ENCODE measurements around the gene MSI2.

Gene MSI2

DNA sequence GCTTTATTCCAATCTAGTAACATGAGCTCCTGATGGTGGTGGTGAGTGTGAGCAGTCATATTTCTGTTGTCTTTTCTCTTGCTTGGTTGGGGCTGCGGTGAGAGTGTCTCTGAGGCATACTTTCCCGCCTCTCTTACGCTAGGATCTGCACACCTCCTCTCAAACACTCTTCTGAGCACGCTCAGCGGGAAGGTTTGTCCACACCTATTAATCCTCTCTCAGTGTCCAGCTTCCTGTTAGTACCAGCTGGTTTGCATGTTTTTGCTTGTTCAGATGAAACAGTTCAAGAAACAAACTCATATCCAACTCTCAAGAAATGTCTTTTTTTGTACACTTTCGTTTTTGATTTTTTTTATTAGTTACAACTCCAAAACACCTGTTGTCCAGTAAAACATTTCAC lies 399.2 kb downstream of the MSI2 start:
- no peak for DNase-seq

DNA sequence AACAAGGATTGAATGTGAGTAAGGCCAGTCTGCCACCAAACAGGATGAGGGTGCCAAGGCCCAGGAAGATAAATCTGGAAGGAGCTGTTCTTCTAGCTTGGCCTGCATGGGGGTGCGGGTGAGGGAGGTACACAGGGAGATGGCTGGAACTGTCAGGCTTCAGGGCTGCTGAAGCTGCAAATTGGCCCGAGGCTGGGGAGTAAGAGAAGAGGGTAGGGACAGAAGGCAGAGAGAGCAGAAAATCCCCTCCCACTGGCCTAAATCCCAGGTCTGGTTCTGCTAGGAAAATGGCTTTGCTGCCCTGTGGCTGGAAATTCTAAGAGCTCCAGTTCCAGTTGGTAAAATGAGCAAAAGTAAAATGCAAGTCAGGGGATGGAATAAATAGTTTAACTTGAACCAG lies 400.9 kb downstream of the MSI2 start:
- DNase-seq, result no peak

DNA sequence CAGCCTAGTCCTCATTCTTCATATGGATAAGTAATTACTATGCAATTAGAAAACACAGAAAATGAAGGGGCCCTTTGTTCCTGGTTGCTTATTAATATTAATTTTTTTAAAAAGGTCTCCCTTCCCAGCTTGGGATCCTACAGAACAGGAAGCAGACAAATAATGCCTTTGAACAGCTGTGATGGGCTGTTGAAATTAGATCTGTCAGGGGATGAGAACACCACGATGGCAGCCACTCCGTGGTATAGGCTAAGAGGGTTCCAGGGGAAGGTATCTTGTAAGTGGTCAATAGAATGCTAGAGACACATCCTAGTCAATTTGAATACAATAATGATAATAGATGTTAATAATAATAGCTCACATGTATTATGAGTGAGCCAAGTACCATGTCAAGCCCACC lies 405.7 kb downstream of the MSI2 start:
- DNase-seq, result no peak

DNA sequence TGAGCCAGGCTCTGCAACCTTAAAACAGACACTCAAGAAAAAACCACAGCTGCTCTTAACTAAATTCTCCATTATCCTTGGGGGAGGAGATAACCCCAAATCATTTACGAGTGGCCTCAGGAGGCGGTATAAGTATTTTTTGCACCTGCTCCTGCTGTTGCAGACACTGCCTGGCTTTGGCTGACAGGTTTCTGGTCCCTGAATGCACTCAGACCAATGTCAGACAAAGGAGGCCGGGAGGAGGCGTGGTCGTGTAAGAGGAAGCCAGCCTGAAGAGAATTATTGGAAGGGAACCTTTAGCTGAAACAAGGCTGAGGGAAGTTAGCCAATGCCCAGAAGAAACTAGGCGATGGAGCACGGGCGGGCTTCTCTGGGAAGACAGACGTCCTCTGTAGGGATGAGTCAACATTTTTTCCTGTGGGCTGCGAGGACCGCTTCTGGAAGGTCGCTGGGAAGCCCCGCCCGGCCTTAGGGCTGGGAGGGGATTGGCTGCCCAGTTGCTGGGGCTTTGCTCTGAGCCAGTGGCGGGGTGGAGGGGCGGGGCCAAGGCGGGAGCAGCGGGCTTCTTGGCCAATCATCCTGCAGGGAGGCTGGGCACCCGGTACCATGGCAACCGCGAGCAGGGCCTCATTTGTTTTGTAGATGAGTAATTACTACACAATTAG lies 406.5 kb downstream of the MSI2 start:
- DNase-seq, result no peak

DNA sequence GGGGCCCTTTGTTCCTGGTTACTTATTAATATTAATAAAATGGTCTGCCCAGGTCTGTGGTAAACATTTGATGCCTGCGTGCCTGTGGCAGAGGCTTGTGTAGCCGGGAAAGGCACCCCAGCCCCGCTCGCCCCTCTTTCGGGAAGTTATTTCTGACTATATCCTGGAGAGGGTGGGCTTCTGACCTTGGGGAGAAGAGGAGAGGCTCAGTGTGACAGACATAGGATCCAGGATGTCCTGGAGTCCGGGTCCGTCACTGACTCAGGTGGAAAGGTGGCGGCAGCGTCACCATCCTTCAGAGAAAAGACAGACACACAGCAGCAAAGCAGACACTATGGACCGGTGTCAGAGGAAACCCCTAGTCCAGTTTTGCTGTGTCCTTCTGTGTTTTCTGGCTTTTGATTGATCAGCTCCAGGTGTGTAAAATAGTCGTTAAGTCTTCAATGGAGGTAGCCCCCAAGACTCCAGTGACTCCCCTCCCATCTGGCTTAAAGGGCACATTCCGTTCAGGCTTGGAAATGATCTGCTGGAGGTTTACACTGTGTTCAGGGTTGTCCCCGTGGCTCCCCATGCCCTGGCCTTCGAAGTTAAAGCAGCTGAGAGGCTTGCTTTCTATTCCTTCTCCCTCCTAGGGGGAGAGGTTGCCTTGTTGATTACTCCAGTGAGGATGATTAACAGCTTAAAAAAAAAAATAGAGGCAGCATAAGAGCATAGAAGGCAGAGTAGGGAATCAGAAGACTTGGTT lies 407.2 kb downstream of the MSI2 start:
- no peak for DNase-seq

DNA sequence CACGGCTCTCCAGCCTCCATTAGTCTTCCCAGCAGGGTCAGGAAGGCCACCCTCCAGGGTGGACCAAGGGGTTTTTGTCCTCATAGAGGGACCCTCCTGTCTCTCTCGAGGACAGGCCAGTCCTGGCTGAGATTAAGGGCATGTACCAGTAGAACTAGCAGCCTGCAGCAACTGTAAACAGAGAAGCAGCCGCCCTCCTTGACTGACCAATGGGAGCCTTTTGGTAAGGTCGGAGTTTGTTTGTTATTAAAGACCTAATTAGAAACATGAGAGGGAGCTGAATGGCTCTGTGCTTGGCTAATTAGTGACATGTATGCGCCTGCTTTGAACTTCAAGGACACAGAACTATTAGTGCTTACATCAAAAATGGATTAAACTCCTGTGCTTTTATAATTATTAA lies 408.8 kb downstream of the MSI2 start:
- no peak for DNase-seq

DNA sequence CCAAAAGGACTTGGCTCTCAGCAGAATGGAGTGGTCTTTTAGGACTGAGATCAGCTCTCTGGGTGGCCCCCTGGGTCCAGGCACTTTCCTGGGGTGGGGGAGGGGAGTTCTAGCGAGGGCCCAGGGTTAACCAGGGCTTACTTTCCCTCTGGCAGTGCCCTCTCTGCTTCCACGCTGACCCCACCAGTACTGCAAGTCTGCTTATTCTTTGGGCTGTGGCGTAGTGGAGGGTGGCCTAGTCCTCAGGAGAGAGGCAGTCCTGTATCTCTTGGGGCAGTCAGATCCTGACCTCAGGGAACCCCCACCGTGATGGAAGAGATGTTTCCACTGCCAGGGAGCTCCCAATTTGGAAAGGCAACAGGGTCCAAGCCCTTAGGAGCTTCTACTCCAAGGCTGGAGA lies 409.4 kb downstream of the MSI2 start:
- DNase-seq, result no peak

DNA sequence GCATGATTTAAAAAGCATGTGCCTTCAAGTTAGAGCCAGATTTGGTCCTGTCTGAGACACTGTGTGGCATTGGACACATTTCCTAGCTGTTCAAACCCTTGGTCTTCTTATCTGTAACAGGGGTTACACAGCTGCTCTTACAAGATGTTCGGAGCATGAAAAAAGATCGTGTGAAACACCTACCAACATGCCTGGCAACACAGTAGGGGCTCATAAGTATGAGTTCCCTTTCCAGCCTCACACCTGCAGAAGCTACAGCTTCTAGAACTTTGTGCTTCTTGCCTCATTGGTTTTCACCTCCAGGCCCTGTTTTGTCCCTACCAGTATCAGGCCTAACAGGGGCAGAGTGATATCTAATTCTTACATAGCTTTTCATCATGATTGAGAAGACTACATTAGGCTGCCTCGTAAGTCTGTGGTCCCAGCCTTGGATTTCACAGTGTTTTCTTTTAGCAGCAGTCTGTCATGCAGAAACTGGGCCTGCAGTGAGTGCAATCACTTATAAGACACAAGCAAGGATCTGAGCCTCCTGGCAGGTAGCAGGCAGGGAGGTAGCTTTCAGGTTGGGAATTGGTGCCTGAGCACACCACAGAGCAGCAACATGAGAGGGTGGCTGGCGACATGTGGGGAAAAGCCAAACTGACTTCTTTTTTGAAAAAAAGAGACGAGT lies 410.0 kb downstream of the MSI2 start:
- no peak for DNase-seq

DNA sequence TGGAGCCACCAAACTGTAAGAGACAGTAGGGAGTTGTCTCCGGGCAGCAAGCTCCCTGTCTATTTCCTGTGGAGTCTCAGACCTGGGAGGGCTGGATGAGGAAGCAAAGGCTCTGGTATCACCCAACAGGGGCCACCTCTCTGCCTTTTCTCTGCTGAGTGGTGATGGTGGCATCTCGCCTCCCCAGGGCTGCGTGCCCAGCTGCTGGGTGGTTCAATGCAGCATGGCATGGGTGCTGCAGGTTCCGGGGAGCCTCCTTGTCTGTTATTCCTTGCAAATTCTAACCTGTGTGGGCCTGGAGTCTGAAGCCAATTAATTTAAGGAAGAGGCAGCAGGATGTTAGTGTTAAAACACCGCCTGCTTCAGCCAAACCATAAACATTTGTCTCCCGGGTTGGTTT lies 410.6 kb downstream of the MSI2 start:
- DNase-seq, result no peak

DNA sequence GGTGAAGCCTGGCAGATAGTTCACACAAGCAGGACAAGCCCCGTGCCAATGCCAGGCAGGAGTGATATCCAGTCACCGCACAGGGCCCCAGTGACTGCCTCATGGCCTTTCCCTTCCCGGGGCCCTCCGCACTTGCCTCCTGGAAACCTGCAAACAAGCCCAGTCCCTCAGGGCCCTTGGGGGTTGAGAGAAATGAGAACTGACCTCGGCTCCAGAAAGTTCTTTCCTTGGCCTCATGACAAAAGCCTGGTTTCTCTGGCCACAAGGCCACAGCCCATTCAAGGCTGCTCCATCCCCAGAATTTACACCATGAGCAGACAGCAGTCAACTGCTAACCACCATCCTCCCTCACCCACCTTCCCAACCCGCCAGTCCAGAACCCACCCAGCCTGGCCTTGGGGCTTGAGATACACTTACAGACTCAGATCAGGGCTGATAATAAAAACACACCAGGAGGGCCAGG lies 411.2 kb downstream of the MSI2 start:
- no peak for DNase-seq

DNA sequence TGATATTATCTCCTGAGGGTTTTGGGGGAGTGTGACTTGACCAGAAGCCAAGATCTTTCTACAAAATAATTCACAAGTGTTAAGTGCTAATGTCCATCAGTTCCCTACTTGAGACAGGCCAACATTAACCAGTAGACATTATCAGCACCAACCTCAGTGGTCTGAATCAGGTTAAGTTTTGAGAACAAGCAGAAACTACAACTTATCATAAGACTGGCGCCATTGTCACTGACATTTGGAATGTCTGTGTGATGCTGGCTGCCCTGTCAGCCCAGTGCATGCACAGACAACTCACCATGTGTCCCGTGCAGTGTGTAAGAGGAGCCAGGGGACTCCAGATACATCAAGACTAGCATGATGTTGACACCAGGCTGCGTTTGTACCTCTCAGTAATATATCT lies 412.0 kb downstream of the MSI2 start:
- DNase-seq, result no peak

DNA sequence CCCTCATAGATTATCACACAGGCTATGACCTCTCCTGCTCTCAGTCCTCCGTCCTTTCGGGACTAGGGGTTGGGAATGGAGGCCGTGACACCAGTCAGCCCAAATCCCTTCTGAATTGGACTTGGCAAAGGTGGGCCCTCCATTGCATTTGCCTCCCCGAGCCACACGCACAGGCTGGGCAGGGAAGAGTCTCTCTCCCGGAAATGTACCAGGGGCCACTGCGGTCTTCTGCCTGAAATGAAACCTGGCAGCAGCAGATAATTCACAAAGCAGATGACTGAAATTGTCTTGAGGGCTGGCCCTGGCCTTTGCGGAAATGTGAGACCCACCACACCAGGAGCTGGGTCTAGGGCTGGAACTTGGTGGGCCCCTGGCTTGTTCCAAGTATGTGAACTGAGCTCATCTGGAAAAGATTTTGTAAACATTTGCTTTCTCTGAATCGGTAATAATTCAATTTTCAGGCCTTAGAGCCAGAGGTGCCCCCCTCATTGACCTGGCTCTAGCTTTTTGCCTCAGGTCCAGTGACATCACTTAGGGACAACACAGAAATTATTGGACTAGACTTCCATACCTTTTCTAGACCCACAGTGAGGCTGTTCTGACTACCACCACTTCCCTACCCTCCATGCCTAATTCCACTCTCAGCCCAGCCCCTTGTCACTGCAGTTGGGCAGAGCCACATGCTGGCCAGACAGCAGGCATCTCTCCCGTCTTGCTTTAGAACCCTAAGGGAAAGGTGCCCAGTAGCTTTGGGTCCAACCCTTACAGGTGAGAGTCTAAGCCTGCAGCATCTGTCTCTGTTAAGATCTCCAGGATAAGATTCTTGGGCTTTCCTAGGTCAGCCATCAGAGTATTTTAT lies 413.6 kb downstream of the MSI2 start:
- DNase-seq, result no peak

DNA sequence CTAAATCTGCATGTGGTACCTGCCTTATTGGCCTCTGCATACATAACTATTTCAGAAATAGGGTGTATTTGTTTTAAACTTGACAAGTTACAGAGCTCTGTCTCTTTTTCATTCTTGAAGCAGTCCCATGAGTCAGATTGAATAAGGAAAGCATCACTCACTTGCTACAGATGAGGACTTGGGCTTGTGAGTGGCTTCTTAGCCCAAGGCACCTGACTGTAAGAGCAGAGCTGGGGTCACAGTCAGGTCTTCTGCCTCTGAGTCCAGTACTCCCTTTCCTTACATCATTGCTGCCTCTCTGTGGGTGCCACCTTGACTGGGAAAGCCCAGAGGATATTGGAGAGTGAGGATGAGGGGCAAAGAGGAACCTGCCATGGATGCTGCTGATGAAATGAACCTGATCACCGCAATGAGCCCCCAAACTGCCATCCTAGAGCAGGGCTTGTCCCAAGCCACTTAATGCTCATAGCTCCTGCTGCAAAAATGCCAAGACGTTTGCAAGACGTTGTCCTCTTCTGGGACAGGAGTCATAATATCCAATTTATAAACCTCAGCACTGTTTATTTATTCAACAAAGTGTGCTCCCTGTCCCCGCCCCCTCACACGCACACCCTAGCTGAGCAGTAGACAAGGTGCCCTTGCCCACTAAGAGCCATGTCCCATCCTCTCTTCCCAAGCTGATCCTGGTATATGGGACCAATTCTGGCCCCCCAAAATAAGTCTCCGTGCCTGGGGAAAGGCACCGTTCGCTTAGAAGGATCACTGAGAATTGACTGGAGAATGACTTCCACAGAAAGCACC lies 414.6 kb downstream of the MSI2 start:
- DNase-seq, result no peak

DNA sequence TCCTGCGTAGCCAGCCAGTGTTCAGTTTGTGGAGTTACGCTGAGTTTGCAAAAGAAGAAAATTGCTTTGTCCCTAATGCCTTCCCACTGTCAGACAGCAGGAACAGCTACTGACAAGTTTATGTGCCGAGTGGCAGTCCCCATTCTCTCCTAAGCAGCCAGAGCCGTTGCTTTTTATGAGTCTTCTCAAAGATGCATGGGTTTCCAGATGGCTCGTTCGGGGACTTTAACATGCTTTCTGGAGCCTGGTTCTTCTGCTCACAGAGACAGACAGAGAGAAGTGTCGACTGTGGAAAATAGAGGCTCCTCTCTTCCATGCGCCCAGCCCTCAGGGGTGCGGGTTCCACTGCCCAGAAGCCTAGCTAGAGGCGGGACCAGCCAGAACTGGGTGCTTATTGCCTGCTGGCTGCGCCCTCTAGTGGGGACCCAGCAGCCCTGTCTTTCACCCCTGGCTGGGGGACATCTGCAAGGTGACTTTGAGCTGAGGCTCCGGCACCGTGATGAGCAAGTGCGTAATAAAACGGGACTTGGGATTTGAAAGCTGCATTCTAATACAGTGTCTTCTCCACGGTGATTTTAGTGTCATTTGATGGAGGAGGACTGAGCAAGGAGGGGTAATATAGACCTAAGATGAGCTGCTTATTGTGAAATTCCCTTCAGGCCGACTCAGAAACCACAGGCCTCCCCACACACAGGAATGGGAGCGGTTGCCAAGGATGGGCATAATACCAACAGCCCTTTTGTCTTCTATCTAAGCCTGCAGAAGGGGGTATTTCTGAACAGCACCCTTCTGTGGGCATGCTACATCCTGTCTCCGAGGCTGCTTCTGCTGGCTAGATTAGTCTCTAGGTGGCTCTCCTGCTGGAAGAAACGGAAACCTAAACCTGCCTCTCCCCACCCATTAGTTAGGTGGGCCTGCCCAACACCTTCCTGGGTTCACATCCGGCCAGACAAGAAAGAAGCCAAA lies 415.6 kb downstream of the MSI2 start:
- peak in 1 of 2 experiments; percentile 53 for DNase-seq

DNA sequence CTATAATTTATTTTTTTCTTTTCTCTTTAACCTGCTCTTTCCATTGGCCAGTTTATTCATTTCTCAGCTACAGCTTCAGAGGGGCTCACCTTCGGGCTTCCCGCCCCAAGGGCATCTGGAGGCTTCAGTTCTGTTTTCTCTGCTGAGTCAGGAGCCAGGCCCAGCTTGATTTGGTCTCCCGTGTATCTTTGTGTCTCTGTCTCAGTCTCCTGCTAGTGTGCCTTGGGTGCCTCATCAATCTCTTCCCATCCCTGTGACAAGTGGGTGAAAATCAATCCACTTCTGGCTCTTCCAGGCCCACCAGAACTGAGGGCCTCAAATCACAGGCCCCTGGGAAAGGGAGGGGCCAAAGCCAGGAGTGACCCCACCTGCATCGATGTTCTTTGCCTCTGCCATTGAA lies 416.6 kb downstream of the MSI2 start:
- DNase-seq, result no peak

DNA sequence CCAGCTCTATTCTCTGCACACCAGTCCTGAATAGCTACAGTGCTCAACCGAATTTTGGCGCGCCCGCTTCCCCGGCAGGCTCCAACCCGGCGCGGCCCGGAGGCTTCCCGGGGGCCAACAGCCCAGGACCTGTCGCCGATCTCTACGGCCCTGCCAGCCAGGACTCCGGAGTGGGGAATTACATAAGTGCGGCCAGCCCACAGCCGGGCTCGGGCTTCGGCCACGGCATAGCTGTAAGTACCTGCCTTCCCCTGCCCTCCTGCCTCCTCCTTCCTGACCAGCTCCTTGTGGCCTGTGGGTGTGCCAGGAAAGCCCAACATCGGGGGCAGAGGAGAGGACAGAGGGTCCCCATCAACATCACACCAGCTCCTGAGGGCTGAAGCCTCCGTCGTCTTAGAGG lies 418.6 kb downstream of the MSI2 start:
- DNase-seq, result no peak

DNA sequence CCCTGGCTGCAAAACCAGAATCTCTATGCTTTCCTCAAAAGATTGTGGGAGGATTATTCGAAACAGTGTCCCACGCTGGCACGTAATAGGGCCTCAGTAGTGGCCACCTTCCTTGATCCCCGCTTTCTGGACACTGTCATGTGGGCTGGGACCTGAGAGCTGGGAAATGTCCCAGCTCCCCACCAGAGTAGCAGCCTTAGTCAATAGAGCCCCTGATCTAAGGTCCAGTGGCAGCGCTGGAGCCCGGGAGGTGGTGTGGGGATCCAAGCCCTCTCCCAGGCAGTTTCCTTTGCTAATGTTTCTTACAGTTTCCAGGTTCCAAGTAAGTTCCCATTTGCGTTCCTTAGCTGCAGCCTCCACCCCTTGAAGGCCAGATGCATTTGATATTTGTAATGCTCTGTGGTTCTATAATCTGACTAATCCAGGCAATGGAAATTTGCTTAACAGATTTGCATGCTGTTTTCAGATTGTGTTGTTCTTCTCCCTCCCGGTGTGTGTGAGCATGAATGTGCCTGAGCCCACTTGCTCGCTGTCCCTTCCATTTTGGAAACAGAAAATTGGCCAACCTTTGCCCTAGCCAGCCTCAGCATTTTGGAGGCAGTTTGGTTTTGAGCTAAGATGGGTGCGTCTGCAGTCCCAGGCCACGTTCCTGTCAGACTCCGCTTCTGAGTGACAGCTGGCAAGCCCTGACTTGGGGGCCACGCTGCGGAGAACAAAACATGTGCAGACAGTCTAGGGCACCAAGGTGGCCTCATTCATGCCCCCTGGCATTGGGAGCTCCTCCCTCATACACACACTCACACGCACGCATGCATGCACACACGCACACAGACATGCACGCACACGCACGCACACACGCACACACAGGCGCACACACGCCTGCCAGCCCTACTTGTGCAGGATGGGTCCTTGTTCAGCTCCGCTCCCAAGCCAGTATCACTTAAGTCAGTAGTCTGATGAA lies 419.4 kb downstream of the MSI2 start:
- DNase-seq, result no peak

DNA sequence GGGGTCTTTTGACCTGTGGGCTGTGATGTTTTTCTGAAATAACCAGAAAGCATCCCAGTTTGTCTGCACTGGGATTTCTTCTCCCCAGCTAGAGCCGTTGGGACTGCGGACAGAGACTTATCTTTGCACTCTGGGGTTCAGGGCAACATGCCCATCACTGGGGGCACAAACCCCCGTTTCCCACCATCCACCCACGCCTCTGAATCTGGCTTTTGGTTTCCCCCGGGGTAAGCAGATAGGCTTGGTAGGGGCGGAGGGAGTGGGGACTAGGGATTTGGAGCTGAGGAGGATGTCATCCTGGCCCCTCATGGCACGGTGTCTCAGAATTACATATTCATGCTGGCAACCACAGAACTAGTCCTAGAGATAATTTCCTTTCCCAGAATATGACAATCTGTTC lies 420.2 kb downstream of the MSI2 start:
- DNase-seq, result no peak

DNA sequence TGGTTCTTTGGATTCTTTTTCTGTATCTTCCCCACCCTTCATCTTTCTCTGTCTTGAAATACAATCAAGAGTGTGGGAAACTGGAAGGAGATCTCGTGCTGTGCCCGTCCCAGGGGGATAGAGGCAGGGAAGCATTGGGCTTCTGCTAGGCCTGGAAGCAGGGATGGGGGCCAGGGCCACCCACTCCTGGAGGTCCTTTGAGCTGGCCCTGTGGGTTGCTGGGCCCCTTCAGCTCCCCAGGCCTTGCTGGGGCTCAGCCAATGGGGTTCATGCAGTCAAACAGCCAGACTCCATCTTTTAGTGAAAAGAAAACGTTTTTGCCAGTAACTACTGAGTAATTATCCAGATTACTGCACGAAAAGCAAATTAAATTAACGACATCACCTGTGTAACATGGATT lies 421.0 kb downstream of the MSI2 start:
- no peak for DNase-seq

DNA sequence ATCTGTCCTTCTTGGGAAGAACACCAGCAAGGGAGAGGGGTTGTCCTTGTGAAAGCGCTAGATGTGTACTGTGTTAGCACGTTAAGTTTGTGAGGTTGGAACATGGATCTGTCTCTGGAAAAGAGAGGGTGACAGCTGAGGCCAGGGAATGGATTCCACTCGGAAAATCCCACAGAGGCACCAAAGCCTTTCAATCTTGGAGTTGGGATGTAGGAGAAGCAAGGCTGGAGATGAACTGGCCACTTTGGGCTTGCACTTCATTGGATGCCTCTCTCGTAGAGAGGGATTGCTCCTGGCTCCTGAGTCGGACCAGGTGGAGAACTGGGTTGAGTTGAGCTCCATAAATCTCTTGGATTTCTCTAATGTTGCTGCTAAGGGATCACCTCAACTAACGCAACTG lies 421.5 kb downstream of the MSI2 start:
- no peak for DNase-seq

Data from NCI-H1930 (cell line).